NCI-H128 (cell line): ENCODE data around the gene HSD11B1L.
A peak's percentile ranks its signal among the peaks of the same experiment; 100 is the strongest.

Experiments used
- DNase-seq: peaks from one replicate; lab custom pipeline; 2025; ENCODE audit not compliant: unreplicated experiment; lab: John Stamatoyannopoulos, UW

The HSD11B1L gene, protein sequence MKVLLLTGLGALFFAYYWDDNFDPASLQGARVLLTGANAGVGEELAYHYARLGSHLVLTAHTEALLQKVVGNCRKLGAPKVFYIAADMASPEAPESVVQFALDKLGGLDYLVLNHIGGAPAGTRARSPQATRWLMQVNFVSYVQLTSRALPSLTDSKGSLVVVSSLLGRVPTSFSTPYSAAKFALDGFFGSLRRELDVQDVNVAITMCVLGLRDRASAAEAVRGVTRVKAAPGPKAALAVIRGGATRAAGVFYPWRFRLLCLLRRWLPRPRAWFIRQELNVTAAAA

DNA sequence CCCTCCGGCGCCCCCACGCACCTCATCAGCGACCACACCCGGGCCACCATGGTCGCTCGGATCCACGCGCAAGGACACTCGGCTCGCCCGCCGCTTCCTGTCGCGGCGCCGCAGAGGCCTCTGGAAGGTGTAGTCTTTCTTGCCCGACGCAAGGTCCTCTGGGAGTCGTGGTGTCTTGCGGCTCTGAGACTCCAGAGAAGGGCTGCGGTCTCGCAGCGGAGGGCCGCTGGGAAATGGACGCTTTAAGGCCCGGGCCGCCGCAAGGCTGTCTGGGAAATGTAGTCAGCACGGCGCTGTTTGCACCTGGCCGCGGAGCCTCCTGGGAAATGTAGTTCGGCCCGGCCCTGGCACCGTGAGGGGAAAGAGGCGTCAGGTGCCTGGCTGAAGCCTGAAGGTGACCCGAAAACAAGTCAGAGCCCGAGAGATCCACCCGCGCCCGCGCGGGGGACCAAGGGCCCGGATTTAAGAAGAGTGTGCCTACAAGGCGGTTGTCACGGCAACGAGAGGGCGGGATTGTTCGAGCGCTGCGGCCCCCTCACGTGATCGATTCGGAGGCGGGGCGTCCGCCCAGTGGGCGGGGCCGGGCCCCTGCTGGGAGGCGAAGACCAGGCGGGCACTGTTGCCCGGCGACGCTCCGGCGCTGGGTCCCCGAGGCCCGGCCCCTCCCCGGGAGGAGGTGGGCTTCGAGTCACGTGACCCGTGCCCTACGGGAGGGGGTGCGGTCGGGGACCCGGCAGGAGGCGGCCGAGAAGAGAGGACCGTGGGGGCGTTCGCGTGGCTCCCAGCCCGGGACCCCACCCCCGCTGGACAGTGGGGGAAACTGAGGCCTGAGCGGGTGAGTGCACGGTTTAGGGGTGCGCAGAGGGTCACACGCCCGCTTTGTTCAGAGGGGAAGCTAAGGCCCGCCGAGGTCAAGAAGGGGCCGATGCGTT lies at the start of gene HSD11B1L, which contains the start of gene MICOS13:
Gene HSD11B1L (plus strand): TSS at position 591 of the 932 bp plus-strand sequence. CDS start 3,806 bp downstream, outside the sequence.
Gene MICOS13 (minus strand): TSS at position 80 of the 932 bp plus-strand sequence. CDS start 30 bp downstream, at position 50.
- peak; percentile 96 for DNase-seq

DNA sequence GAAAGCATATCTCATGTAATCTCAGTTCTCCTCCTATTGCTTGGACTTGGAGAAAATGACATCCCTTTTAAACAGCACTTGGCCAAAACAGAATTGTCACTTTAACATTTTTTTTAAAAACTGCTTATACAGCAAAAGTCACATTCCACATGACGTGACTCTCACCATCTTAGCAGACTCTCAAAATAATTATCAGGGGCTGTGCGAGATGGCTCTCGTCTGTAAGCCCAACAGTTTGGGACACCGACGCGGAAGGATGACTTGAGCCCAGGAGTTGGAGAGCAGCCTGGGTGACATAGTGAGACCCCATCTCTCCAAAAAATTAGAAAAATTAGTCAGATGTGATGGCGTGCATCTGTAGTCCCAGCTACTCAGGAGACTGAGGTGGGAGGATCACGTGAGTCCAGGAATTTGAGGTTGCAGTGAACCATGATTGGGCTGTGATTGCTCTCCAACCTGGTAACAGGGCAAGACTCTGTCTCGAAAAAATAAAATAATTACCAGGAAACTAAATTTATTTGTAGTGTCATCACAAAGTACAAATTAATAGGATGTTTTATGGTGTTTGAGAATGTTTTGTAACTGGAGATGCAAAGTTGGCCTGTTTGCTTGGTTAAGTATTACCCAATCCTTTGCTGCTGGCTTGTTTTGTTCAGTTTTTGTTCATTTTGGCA lies 49.1 kb upstream of the HSD11B1L start:
- no peak for DNase-seq

DNA sequence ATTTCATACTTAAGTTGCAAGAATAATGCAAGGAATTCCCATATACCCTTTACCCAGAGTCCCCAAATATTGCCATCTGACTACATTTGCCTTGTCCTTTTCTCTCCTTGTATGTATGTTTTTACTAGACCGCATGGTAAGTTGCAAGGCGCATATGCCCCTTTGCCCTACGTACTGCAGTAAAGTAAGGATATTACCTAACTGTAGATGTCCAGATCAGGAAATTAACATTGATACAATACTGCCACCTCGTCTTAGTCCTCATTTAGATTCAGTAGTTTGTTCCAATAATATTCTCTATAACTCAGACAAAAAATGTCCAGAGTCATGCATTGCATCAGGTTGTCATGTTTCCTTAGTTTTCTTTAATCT lies 48.6 kb upstream of the HSD11B1L start:
- no peak for DNase-seq

DNA sequence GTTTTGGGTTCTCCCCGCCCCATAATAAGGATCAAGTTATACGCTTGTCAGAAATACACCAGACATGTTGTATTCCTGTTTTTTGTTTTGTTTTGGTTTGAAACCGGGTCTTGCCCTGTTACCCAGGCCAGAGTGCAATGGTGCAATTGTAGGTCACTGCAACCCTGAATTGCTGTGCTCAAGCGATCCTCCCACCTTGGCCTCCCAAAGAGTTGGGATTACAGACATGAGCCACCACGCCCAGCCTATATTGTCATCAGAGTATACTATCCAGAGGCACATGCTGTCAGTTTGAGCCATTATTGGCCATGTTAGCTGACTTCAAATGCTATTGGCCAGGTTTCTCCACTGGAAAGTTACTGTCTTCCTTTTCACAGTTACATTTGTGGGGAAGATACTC lies 48.2 kb upstream of the HSD11B1L start:
- DNase-seq = no peak

DNA sequence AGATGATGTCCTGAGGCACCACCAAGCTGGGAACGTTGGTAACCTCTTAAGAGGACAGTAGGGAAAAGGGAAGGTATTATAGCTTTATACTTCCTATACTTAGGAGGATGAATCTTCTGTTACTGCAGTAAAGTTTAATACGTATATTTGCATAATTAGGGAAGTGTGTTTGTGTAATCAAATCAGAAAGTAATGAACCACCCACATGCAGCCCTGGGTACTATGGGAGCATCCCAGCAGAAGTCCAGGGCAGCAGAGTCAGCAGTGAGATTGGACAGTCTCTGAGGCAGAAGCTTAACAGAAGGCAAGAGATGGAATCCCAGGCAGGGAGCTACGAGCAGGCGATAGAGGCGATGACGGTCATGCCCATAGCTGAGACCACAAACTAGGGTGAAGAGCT lies 45.4 kb upstream of the HSD11B1L start:
- DNase-seq = no peak

DNA sequence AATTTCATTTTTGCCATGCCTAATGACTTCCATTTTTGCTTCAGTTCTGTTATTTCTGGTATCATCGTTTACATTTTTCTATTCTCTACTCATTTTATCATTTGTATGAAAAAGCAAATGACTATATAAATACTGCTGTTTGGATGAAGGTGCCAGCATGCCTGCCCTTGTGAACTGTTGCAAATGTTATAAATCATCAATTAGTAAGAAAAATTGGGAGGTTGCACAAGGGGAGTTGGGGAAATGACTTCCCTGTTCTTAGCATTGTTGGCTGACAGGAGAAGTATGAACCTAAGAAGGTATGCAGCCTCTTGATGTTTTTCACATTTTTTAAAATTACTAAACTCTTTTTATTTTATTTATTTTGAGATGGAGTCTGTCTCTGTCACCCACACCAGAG lies 42.9 kb upstream of the HSD11B1L start:
- no peak for DNase-seq

DNA sequence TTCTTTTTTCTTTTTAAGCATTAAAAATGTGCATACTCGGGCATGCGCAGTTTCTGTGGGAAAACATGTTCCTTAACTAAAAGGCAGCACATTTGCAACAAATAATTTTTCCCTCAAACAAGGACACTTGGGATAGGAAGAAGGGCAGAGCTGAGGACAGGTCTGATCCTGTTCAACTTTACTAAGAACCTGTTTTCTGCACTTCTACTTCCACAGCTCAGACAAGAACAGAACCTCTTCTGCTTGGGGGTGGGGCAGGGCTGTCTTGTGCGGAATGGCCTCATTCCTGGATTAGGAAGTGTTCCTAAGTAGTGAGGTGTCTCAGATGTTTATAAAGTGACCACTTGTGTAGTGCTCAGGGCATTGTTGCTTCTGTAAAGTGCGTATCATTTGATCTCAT lies 39.7 kb upstream of the HSD11B1L start:
- no peak for DNase-seq

DNA sequence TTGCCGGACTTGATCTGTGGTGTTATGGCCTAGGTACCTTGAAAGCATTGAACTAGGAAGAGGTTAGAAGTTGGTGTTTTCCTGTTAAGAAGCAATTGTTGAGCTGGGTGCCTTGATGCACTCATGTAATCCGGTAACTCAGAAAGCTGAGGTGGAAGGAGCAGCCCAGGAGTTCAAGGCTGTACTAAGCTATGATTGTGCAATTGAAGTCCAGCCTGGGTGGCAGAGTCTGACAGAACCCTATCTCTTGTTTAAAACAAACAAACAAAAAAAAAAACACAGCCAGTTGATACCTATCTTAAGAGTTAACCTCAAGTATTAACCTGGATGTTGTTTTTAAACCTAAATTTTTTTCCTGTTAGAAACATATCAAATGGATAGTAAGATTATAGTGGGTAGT lies 38.6 kb upstream of the HSD11B1L start:
- DNase-seq = no peak

DNA sequence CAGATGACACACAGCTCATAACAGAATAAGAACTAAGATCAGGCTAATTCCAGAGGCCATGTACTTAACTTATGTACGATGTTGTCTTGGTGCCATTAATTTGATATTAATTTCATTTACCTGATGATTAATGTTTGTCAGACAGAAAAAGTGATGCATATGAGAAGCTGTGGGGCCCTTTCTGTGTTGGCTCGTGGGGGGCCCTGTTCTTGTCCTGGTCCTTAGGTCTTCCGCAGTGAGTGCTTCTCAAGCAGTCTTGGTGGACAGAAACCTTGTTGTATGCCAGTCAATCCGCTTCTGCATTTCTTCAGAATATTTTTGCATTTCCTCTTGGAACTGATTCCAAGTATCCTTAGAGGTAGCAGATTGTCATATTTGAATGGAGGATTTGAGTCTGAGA lies 37.8 kb upstream of the HSD11B1L start:
- DNase-seq = no peak

DNA sequence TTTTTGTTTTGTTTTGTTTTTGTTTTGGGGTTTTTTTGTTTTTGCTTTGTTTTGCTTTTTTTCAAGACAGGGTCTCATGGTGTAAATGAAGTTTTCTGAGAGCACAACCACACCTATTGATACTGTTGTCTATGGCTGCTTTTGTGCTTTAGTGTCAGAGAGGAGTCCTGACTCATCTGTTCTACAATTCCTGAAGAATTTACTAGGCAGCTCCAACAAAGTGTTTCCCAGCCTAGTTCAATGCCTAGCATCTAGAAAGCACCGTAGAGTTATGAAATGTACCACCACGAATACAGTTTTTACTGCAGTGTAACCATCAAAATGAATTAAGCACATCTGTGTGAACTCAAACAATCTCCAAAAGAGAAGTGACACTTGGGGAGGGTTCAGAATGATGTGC lies 36.8 kb upstream of the HSD11B1L start:
- no peak for DNase-seq

DNA sequence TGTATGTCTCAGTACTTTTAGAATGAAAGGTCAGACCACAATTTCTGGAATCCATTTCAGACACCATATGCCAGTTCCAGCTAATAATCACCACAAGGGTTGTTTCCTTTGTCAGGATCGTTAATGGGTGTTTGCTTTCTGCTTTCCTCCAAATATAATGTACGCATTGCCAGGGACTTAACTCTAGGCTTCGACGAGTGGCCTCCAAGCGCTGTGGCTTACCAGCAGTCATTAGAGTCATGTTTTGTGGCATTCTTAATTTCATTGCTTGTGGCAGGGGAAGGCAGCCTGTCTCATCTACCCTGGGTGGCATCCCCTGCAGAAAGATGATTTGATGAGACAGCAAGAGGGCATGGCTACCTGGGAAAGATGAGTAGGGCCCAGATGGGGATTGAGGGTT lies 35.4 kb upstream of the HSD11B1L start:
- DNase-seq = peak; percentile 34

DNA sequence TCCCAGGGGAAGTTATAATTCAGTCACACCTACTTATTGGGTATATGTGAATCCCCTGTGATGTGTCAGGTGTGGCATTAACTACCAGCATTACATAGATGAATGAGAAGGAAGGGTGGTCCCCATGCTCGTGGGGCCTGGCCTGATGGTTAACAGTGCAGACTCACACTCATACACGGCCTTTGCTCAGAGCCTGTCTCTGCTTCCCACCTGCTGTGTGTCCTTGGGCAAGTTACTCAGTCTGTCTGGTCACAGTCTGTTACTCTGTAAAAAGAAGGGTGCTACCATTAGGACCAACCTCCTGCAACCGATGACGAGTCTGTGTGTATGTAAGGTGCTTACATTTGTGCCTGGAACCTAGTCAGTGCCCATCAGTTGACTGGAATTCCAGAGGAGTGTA lies 34.1 kb upstream of the HSD11B1L start:
- DNase-seq = no peak

DNA sequence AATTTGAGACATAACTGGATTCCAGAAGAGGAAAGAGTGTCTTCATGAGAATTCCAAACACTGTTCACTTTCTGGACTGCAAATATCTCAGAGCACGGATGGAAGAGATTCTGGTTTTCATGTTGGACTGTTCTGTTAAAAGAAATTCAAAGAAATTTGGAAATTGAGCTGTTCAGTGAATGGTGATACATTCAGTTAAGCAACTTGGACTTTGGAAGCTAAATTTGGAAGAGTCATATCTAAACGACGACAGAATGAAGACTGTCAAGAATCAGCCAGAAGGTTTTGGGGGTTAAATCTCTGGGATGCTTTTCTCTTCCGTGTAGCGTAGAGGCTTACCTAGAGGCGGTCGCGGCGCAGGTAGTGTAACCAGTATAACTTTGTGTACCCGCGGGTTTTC lies 32.4 kb upstream of the HSD11B1L start:
- no peak for DNase-seq

DNA sequence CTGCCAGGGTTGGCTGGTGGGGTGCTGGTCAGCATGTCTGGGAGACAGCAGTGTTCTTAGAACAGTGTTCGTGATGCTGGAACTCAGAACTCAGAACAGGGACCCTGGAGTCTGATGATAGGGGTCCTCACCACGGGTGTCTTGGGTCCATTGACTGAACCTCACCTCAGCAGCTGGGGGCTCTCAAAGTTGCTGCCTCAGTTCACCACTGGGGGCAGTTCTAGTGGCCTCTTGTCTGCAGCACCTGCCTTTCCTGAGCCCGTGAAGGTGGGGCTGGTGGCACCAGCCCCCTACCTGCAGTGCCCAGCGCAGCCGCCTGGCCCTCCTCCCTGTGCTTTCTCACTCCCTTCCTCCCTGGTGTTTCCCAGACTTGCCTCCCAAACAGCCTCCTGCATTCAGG lies 29.5 kb upstream of the HSD11B1L start:
- DNase-seq = no peak

DNA sequence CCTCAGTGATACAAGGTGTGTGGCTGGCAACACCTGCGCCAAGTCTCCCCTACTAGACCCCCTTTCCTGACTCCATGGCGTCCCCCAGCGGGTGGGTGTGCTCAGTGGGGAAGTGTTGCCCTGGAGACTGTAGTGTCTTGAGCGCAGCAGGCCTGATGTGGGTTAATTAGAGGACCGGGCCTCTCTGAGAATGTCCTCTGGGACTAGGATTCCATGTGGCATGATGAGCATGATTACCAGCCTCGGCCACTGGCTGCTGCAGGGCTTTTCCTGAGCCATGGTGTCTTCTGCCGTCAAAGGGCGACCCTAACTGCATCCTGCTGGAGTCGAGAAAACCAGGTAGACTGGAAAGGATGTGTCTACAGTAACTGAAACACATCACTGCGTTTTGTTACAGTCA lies 28.6 kb upstream of the HSD11B1L start:
- DNase-seq = no peak

DNA sequence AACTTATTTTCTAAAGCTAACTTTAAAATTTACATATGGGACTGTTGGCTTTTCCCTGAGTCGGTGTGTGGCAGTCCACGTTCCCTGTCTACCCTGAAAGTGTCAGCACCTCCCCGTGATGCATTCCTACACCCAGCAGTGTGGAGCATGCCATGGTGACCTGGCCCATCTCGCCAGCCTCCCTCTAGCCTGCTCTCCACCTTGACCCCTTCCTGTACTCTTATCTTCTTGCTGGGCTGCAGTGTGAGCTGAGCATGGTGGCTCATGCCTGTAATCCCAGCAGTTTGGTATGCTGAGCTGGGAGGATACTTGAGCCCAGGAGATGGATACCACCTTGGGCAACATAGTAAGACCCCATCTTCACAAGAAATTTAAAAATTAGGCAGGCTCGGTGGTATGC lies 25.9 kb upstream of the HSD11B1L start:
- no peak for DNase-seq

DNA sequence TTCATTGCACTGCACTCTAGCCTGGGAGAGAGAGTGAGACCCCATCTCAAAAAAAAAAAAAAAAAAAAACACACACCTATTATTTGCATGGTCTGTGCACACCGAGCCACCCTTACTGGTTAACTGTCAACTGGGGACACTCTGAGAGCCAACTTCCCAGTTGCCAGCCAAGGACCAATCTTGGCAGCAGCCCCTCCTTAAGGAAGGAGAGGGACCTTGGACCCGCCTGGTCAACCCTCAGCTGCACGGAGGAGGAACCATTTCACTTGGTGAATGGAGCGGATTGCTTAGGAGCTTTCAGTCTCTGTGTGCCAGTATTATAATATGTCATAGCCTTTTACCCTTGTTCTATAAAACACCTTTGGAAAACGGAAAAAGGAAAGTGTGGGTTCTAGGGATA lies 25.4 kb upstream of the HSD11B1L start:
- DNase-seq = no peak

DNA sequence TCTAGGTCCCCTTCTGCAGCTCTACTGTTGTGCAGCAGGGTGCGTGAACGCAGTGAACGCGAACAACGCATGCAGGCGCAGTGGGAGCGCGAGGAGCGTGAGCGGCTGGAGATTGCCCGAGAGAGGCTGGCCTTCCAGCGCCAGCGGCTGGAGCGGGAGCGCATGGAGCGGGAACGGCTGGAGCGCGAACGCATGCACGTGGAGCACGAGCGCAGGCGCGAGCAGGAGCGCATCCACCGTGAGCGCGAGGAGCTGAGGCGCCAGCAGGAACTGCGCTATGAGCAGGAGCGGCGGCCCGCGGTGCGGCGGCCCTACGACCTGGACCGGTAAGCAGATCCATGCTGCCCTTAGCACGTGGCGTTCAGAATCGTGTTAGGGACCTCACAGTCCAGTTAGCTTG lies 19.3 kb upstream of the HSD11B1L start:
- DNase-seq = no peak

DNA sequence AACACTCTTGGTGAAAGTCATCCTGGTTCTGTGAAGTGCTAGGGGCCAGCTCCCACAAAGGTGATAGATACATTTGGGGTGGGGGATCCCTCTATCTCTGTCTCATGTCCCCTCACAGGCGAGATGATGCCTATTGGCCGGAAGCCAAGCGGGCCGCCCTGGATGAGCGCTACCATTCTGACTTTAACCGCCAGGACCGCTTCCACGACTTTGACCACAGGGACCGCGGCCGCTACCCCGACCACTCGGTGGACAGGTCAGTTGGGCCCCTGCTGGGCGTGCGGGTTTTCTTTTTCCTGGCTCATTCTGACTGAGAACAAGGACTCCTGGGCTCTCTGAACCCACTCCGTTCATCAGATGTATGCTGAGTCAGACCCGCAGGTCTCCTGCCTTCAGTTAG lies 16.9 kb upstream of the HSD11B1L start:
- no peak for DNase-seq

DNA sequence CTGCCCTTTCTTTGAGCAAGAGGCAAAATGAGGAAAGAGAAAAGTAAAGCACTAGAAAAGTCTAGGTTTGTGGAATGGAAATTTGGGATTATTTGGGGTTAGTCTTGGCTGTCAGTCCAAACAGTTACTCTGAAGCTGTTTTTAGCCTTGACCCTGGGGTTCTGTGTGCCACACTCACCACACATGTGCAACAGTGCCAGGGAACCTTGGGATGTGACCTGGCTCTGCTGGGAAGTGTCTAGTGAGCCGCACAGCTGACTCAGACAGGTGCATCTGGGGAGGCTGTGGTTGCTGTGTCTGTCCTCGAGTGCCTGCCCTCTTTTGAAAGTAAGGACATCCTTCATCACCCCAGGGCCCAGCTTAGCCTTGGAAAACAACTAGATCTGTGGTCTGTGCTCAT lies 16.3 kb upstream of the HSD11B1L start:
- no peak for DNase-seq

DNA sequence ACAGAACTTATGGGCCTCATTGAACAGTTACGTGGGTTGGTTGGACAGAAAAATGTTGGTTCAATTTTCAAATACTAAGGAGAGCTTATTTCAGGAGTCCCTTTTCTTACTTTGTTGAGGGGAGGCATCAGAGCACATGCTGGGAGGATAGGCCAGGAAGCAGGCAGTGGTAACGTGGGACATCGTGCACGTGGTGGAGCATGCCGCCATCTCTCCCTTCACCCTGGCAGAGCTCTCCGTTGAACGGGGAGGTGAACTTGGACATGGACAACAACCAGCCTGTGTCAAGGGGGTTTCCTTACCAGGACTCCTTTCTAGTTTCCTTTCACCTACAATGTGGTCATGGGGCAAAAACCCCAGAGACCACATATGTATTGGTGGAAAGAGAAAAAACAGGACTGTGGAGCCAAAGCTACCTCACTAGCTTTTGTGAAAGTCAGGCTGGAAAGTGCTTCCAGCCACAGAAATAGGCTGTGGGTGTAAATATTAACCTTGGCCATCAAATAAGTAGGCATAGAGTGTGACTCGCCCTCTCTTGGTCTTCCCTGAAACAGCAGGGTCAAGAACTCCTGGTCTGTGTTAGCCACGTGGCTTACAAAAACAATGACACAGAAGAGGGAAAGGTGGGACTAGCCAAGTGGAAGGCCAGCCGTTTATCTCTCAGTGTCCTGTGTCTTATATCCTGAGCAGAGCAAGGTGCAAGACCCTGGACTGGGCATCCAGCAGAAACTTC lies 14.9 kb upstream of the HSD11B1L start:
- no peak for DNase-seq
